HG02938 (cell line): Measurements from ENCODE around the gene CAPS.

Experiments used
- ATAC-seq: cut with Tn5 transposase; IDR thresholded peaks from one replicate; pipeline ENCODE4 v1.9.1; 2021; ENCODE audit warnings: mild to moderate bottlenecking, moderate library complexity; ENCODE audit not compliant: unreplicated experiment

Gene CAPS

GRCh38 chr19:5932609-5933262 lies 18.7 kb downstream of the CAPS start:
- no peak for ATAC-seq

- no peak for ATAC-seq
Measured at GRCh38 chr19:5933391-5934068, 19.5 kb downstream of the CAPS start.

GRCh38 chr19:5934069-5934401 lies 20.0 kb downstream of the CAPS start:
- ATAC-seq, result no peak

GRCh38 chr19:5934774-5935472 lies 20.9 kb downstream of the CAPS start:
- no peak for ATAC-seq

- ATAC-seq, result no peak
Measured at GRCh38 chr19:5935473-5936291, 21.6 kb downstream of the CAPS start.

GRCh38 chr19:5936292-5936592 lies 22.2 kb downstream of the CAPS start:
- no peak for ATAC-seq

GRCh38 chr19:5937550-5937949 lies 23.5 kb downstream of the CAPS start:
- ATAC-seq, result no peak

GRCh38 chr19:5940260-5941208 lies 26.5 kb downstream of the CAPS start:
- no peak for ATAC-seq

- no peak for ATAC-seq
Measured at GRCh38 chr19:5941673-5942072, 27.6 kb downstream of the CAPS start.

GRCh38 chr19:5943045-5943444 lies 29.0 kb downstream of the CAPS start:
- no peak for ATAC-seq

- no peak for ATAC-seq
Measured at GRCh38 chr19:5943623-5944022, 29.6 kb downstream of the CAPS start.

GRCh38 chr19:5947435-5947834 lies 33.4 kb downstream of the CAPS start:
- ATAC-seq, result no peak

- ATAC-seq, result no peak
Measured at GRCh38 chr19:5948752-5949564, 34.9 kb downstream of the CAPS start.

GRCh38 chr19:5949792-5950305 lies 35.8 kb downstream of the CAPS start:
- ATAC-seq, result no peak

GRCh38 chr19:5950741-5951140 lies 36.7 kb downstream of the CAPS start:
- ATAC-seq, result no peak

- no peak for ATAC-seq
Measured at GRCh38 chr19:5951338-5951861, 37.3 kb downstream of the CAPS start.

- no peak for ATAC-seq
Measured at GRCh38 chr19:5952193-5953029, 38.4 kb downstream of the CAPS start.

- ATAC-seq, result no peak
Measured at GRCh38 chr19:5953030-5953589, 39.1 kb downstream of the CAPS start.
